SK-N-SH treated with all-trans-retinoic acid at 6 μM for 48 hours (cell line): Measurements from ENCODE around the gene SHC3.

ENCODE experiments used
- ATAC-seq: fragments of 200-7000 bp; cut with Tn5 transposase; 3 replicates; pipeline ENCODE4 v1.9.1; 2020; ENCODE audit warnings: mild to moderate bottlenecking, moderate library complexity
- ARNTL ChIP-seq: fragments of 450-650 bp; formaldehyde crosslinking; IDR thresholded peaks from 2 replicates; pipeline ENCODE4 v1.5.0; 2020; ENCODE audit warnings: low read depth, mild to moderate bottlenecking, moderate library complexity, borderline replicate concordance
- BACH2 ChIP-seq: fragments of 250-450 bp; sonication (Bioruptor Pico); IDR thresholded peaks from 2 replicates; pipeline ENCODE4 v1.9.0; 2021; ENCODE audit warnings: mild to moderate bottlenecking, borderline replicate concordance
- CSDC2 ChIP-seq: fragments of 250-450 bp; sonication (Bioruptor Pico); IDR thresholded peaks from 2 replicates; pipeline ENCODE4 v1.5.0; 2020; ENCODE audit warnings: mild to moderate bottlenecking, moderate library complexity
- ESRRG ChIP-seq: fragments of 250-450 bp; sonication (Bioruptor Pico); IDR thresholded peaks from 2 replicates; pipeline ENCODE4 v1.6.1; 2021; ENCODE audit warnings: mild to moderate bottlenecking
- GLIS3 ChIP-seq: fragments of 250-450 bp; sonication (Bioruptor Pico); IDR thresholded peaks from 2 replicates; pipeline ENCODE4 v1.5.0; 2020; ENCODE audit warnings: mild to moderate bottlenecking, moderate library complexity
- ISL1 ChIP-seq: fragments of 250-450 bp; sonication (Bioruptor Pico); IDR thresholded peaks from 2 replicates; pipeline ENCODE4 v2.1.2; 2022; ENCODE audit warnings: mild to moderate bottlenecking, moderate library complexity
- OSR1 ChIP-seq: fragments of 250-450 bp; sonication (Bioruptor Pico); IDR thresholded peaks from 2 replicates; pipeline ENCODE4 v1.8.0; 2022; ENCODE audit warnings: moderate library complexity, mild to moderate bottlenecking, inconsistent platforms
- PATZ1 ChIP-seq: fragments of 250-450 bp; sonication (Bioruptor Pico); IDR thresholded peaks from 2 replicates; pipeline ENCODE4 v1.8.0; 2020; ENCODE audit warnings: mild to moderate bottlenecking, moderate library complexity, borderline replicate concordance
- PPARA ChIP-seq: fragments of 250-450 bp; sonication (Bioruptor Pico); IDR thresholded peaks from 2 replicates; pipeline ENCODE4 v1.5.0; 2020; ENCODE audit warnings: mild to moderate bottlenecking, borderline replicate concordance
- RARB ChIP-seq: fragments of 250-450 bp; sonication (Bioruptor Pico); IDR thresholded peaks from 2 replicates; pipeline ENCODE4 v1.8.0; 2021; ENCODE audit warnings: mild to moderate bottlenecking, moderate library complexity
- SNAI2 ChIP-seq: fragments of 250-450 bp; sonication (Bioruptor Pico); IDR thresholded peaks from 2 replicates; pipeline ENCODE4 v1.5.0; 2020; ENCODE audit warnings: mild to moderate bottlenecking, moderate library complexity
- TCF4 ChIP-seq: fragments of 250-450 bp; sonication (Bioruptor Pico); IDR thresholded peaks from 2 replicates; pipeline ENCODE4 v1.8.0; 2021; ENCODE audit warnings: mild to moderate bottlenecking, moderate library complexity, borderline replicate concordance
- TOX ChIP-seq: fragments of 250-450 bp; sonication (Bioruptor Pico); IDR thresholded peaks from 2 replicates; pipeline ENCODE4 v1.8.0; 2021; ENCODE audit warnings: mild to moderate bottlenecking, moderate library complexity, borderline replicate concordance
- TSHZ2 ChIP-seq: fragments of 250-450 bp; sonication (Bioruptor Pico); IDR thresholded peaks from 2 replicates; pipeline ENCODE4 v1.5.0; 2020; ENCODE audit warnings: mild to moderate bottlenecking, moderate library complexity
- ZC3H10 ChIP-seq: fragments of 250-450 bp; sonication (Bioruptor Pico); IDR thresholded peaks from 2 replicates; pipeline ENCODE4 v1.5.1; 2021; ENCODE audit warnings: mild to moderate bottlenecking, moderate library complexity
- ZFP3 ChIP-seq: fragments of 250-450 bp; sonication (Bioruptor Pico); IDR thresholded peaks from 2 replicates; pipeline ENCODE4 v1.5.0; 2020; ENCODE audit warnings: mild to moderate bottlenecking, moderate library complexity
- ZFP30 ChIP-seq: fragments of 450-650 bp; formaldehyde crosslinking; IDR thresholded peaks from 2 replicates; pipeline ENCODE4 v1.5.0; 2022; ENCODE audit warnings: mild to moderate bottlenecking, moderate library complexity
- ZNF565 ChIP-seq: fragments of 450-650 bp; formaldehyde crosslinking; conservative IDR thresholded peaks from 2 replicates; pipeline ENCODE4 v1.5.0; 2020; ENCODE audit warnings: low read depth, mild to moderate bottlenecking, moderate library complexity
- ZNF70 ChIP-seq: fragments of 450-650 bp; formaldehyde crosslinking; IDR thresholded peaks from 2 replicates; pipeline ENCODE4 v1.5.0; 2020; ENCODE audit warnings: mild to moderate bottlenecking, moderate library complexity
- ZNF8 ChIP-seq: fragments of 450-650 bp; formaldehyde crosslinking; IDR thresholded peaks from 2 replicates; pipeline ENCODE4 v1.5.0; 2020; ENCODE audit warnings: mild to moderate bottlenecking, moderate library complexity
- TF ChIP-seq, protein P1 (sequence below): fragments of 250-450 bp; sonication (Bioruptor Pico); IDR thresholded peaks from 2 replicates; pipeline ENCODE4 v1.8.0; 2021; ENCODE audit warnings: low read depth, mild to moderate bottlenecking, moderate library complexity, borderline replicate concordance
- TF ChIP-seq, protein P2 (sequence below): fragments of 250-450 bp; sonication (Bioruptor Pico); IDR thresholded peaks from 2 replicates; pipeline ENCODE4 v1.5.1; 2020; ENCODE audit warnings: low read depth, mild to moderate bottlenecking, moderate library complexity
- TF ChIP-seq, protein P3 (sequence below): fragments of 250-450 bp; sonication (Bioruptor Pico); IDR thresholded peaks from 2 replicates; pipeline ENCODE4 v1.5.1; 2021; ENCODE audit warnings: mild to moderate bottlenecking, moderate library complexity

Gene SHC3

DNA sequence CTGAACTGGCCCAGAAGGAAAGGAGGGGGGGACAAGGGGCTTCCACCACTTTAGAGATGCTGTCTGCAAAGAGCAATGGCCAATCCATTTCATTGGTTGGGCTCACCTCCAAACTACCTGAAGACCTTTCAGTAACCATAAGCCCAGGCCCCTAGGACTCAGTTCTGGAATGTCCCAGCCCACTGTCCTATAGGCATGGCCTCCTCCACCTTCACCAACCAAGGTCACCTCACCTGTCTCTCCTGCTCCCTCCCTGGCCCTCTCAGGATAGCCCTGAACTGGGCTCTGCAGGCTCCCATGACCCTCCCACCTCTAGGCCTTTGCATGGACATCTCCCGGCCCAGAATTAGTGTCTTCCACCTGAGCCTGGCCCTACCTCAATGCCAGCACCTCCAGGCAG, 165.0 kb downstream of the SHC3 start (continued):
- TF ChIP-seq, protein P1, sequence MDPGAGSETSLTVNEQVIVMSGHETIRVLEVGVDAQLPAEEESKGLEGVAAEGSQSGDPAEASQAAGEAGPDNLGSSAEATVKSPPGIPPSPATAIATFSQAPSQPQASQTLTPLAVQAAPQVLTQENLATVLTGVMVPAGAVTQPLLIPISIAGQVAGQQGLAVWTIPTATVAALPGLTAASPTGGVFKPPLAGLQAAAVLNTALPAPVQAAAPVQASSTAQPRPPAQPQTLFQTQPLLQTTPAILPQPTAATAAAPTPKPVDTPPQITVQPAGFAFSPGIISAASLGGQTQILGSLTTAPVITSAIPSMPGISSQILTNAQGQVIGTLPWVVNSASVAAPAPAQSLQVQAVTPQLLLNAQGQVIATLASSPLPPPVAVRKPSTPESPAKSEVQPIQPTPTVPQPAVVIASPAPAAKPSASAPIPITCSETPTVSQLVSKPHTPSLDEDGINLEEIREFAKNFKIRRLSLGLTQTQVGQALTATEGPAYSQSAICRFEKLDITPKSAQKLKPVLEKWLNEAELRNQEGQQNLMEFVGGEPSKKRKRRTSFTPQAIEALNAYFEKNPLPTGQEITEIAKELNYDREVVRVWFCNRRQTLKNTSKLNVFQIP (CRISPR knock-in tag), result no peak
- TF ChIP-seq, protein P2, sequence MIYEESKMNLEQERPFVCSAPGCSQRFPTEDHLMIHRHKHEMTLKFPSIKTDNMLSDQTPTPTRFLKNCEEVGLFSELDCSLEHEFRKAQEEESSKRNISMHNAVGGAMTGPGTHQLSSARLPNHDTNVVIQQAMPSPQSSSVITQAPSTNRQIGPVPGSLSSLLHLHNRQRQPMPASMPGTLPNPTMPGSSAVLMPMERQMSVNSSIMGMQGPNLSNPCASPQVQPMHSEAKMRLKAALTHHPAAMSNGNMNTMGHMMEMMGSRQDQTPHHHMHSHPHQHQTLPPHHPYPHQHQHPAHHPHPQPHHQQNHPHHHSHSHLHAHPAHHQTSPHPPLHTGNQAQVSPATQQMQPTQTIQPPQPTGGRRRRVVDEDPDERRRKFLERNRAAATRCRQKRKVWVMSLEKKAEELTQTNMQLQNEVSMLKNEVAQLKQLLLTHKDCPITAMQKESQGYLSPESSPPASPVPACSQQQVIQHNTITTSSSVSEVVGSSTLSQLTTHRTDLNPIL (CRISPR knock-in tag), result no peak

DNA sequence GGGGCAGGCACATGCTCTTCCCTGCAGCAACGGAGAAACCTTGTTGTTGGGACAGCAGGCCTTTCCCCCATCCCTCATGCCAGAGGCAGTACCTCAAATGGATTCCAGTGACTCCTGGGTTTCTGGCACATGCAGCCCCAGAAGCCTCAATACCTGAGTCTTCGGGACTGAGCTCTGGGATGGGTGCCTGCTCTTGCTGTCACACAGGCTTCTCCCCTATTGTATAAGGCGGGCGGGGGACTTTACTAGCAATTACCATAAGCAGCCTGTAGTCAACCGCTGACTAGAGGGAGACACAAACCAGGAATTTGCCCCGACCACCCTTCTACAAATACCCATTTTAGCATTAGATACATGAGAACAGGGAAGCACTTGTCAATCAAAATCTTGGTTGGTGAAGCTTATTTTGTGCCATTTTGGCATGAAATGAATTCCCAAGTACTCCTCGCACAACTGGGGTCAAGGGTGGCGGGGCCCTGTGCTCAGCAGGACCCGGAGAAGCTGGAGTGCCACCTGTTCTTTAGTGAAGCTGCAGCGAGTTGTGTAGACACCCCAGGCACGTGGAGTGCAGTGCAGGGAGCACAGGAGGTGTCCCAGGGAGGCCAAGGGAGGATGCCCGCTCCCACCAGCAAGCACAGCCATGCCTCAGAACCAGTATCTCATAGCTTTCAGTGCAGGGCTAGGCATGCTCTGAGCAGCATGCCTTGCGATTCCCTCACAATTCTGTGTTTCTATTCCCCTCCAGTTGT, 166.2 kb downstream of the SHC3 start:
- TF ChIP-seq, protein P1 (CRISPR knock-in tag), result no peak
- TF ChIP-seq BACH2, result no peak
- TF ChIP-seq TSHZ2, result no peak
- no peak for TF ChIP-seq SNAI2 (CRISPR knock-in tag)
- TF ChIP-seq PPARA (CRISPR knock-in tag), result no peak
- TF ChIP-seq RARB, result no peak
- no peak for TF ChIP-seq CSDC2 (CRISPR knock-in tag)
- TF ChIP-seq TOX, result no peak
- TF ChIP-seq ZC3H10 (CRISPR knock-in tag), result no peak
- TF ChIP-seq OSR1 (CRISPR knock-in tag), result no peak
- no peak for TF ChIP-seq ZFP3 (CRISPR knock-in tag)
- no peak for TF ChIP-seq ARNTL (CRISPR knock-in tag)
- no peak for TF ChIP-seq ISL1
- TF ChIP-seq ZFP30 (CRISPR knock-in tag), result no peak
- no peak for TF ChIP-seq ZNF565
- TF ChIP-seq, protein P3, sequence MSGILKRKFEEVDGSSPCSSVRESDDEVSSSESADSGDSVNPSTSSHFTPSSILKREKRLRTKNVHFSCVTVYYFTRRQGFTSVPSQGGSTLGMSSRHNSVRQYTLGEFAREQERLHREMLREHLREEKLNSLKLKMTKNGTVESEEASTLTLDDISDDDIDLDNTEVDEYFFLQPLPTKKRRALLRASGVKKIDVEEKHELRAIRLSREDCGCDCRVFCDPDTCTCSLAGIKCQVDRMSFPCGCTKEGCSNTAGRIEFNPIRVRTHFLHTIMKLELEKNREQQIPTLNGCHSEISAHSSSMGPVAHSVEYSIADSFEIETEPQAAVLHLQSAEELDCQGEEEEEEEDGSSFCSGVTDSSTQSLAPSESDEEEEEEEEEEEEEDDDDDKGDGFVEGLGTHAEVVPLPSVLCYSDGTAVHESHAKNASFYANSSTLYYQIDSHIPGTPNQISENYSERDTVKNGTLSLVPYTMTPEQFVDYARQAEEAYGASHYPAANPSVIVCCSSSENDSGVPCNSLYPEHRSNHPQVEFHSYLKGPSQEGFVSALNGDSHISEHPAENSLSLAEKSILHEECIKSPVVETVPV (CRISPR knock-in tag), result no peak
- TF ChIP-seq ESRRG (CRISPR knock-in tag), result no peak
- no peak for ATAC-seq

GRCh38 chr9:89011683-89012082, 166.9 kb downstream of the SHC3 start:
- no peak for ATAC-seq
- TF ChIP-seq TOX, result no peak
- TF ChIP-seq ESRRG (CRISPR knock-in tag), result no peak
- TF ChIP-seq GLIS3 (CRISPR knock-in tag), result no peak
- no peak for TF ChIP-seq ZFP30 (CRISPR knock-in tag)
- no peak for TF ChIP-seq ZNF70
- TF ChIP-seq, protein P3 (CRISPR knock-in tag), result no peak
- TF ChIP-seq SNAI2 (CRISPR knock-in tag), result no peak
- TF ChIP-seq ISL1, result no peak
- TF ChIP-seq PATZ1 (CRISPR knock-in tag), result no peak
- no peak for TF ChIP-seq ARNTL (CRISPR knock-in tag)
- no peak for TF ChIP-seq ZFP3 (CRISPR knock-in tag)
- TF ChIP-seq ZNF8 (CRISPR knock-in tag), result no peak
- TF ChIP-seq CSDC2 (CRISPR knock-in tag), result no peak
- no peak for TF ChIP-seq OSR1 (CRISPR knock-in tag)
- TF ChIP-seq ZC3H10 (CRISPR knock-in tag), result no peak
- TF ChIP-seq RARB, result no peak
- no peak for TF ChIP-seq TCF4
- no peak for TF ChIP-seq PPARA (CRISPR knock-in tag)
- TF ChIP-seq, all 23 proteins: peak for 0
